EH (cell line): ENCODE data around the gene RTKN.

ENCODE experiments used
- DNase-seq: peaks from one replicate; pipeline ENCODE4 v3.0.0-alpha.2; 2015; ENCODE audit warnings: low read depth

Gene RTKN

GRCh38 chr2:74378007-74378406, 63.7 kb downstream of the RTKN start:
- no peak for DNase-seq

DNA sequence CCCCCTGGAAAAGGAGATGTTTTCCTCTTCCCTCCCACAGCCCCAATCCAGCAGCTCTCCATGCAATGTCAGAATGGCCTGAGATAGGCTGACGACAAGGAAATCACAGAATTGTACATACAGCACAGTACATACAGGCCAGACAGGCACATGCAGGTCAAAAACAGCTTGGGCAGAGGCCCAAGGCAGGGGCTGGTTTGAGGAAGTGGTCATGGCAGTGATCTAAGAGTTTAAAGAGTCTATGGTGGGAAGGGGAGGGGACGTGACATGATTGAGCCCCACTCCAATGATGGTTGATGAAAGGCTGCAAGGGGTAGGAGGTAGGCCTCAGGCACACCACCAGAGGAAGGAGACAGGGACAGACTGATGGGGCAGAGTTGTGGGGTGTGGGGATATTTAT, 65.9 kb downstream of the RTKN start:
- no peak for DNase-seq
